IMR-90 (cell line): ENCODE results near the gene PLRG1. TPM values are rescaled to one million over a fixed set of nuclear protein-coding genes. Genes with fewer than 3 reads are reported as not detected.

Experiments
- ATAC-seq: fragments of 200-7000 bp; cut with Tn5 transposase; 2 replicates; pipeline ENCODE4 v1.9.1; 2020; ENCODE audit warnings: low read depth, mild to moderate bottlenecking, moderate library complexity
- BruUV-seq: library from RNA; stranded (reverse); fragments of 400-500 nt; replicated peaks from 2 replicates; lab custom pipeline; 2021; lab: Mats Ljungman, UMichigan
- CTCF ChIA-PET: fragments of 300-600 bp; formaldehyde crosslinking; extraction: SDS; loops from one replicate; lab custom pipeline; 2021; ENCODE audit warnings: antibody characterized with exemption; lab: Yijun Ruan, JAX
- POLR2A ChIA-PET: fragments of 300-600 bp; sonication (Branson Sonifier 250); formaldehyde crosslinking; loops from one replicate; lab custom pipeline; 2022; ENCODE audit warnings: antibody characterized with exemption; ENCODE audit not compliant: unreplicated experiment; lab: Charles Lee
- DNase-seq: peaks from one replicate; pipeline ENCODE4 v3.0.0; 2013
- H2AFZ ChIP-seq: replicated peaks from 2 replicates; pipeline ENCODE3; 2013; ENCODE audit warnings: low read length, mild to moderate bottlenecking; ENCODE audit not compliant: poor library complexity
- H2AK5ac ChIP-seq: 2 replicates; pipeline ENCODE4 v1.6.1; 2013; ENCODE audit warnings: low read depth, low read length, inconsistent platforms
- H2AK9ac ChIP-seq: replicated peaks from 2 replicates; pipeline ENCODE3; 2013; ENCODE audit warnings: mild to moderate bottlenecking, low read depth, low read length, moderate library complexity; ENCODE audit not compliant: poor library complexity
- H2BK120ac ChIP-seq: 2 replicates; pipeline ENCODE4 v1.6.1; 2013; ENCODE audit warnings: low read depth, low read length, inconsistent platforms
- H2BK15ac ChIP-seq: 3 replicates; pipeline ENCODE4 v1.6.1; 2013; ENCODE audit warnings: low read depth, low read length, inconsistent platforms
- H2BK20ac ChIP-seq: 2 replicates; pipeline ENCODE4 v1.6.1; 2013; ENCODE audit warnings: low read depth, mild to moderate bottlenecking, inconsistent platforms, low read length, moderate library complexity
- H2BK5ac ChIP-seq: 2 replicates; pipeline ENCODE4 v1.6.1; 2013; ENCODE audit warnings: mild to moderate bottlenecking, low read depth, low read length, inconsistent platforms; ENCODE audit not compliant: poor library complexity, severe bottlenecking
- H3K14ac ChIP-seq: replicated peaks from 2 replicates; pipeline ENCODE4 v1.6.1; 2013; ENCODE audit warnings: low read depth, low read length, inconsistent platforms
- H3K18ac ChIP-seq: 2 replicates; pipeline ENCODE4 v1.6.1; 2013; ENCODE audit warnings: low read depth, low read length, control low read depth
- H3K23ac ChIP-seq: 2 replicates; pipeline ENCODE4 v1.6.1; 2013; ENCODE audit warnings: low read depth, low read length, inconsistent platforms
- H3K27ac ChIP-seq: 2 replicates; pipeline ENCODE4 v1.5.1; 2013; ENCODE audit warnings: mild to moderate bottlenecking, control low read depth, low read length; ENCODE audit not compliant: insufficient read depth
- H3K27me3 ChIP-seq: 2 replicates; pipeline ENCODE4 v1.6.1; 2013; ENCODE audit warnings: low read length; ENCODE audit not compliant: control insufficient read depth, insufficient read depth
- H3K36me3 ChIP-seq: 2 replicates; pipeline ENCODE4 v1.6.1; 2013; ENCODE audit warnings: low read length, mixed read lengths; ENCODE audit not compliant: control insufficient read depth, insufficient read depth
- H3K4ac ChIP-seq: 2 replicates; pipeline ENCODE4 v1.6.1; 2013; ENCODE audit warnings: low read depth, low read length, inconsistent platforms
- H3K4me1 ChIP-seq: 2 replicates; pipeline ENCODE4 v1.6.1; 2013; ENCODE audit warnings: low read length, mixed read lengths; ENCODE audit not compliant: control insufficient read depth, insufficient read depth
- H3K4me2 ChIP-seq: 2 replicates; pipeline ENCODE4 v1.6.1; 2013; ENCODE audit warnings: low read depth, mild to moderate bottlenecking, control low read depth, low read length, moderate library complexity
- H3K4me3 ChIP-seq: 2 replicates; pipeline ENCODE4 v1.5.1; 2013; ENCODE audit warnings: low read depth, mild to moderate bottlenecking, control low read depth, low read length, moderate library complexity; ENCODE audit not compliant: insufficient read depth
- H3K56ac ChIP-seq: 2 replicates; pipeline ENCODE4 v1.6.1; 2013; ENCODE audit warnings: low read length, inconsistent platforms; ENCODE audit not compliant: insufficient read depth; ENCODE audit errors: extremely low read depth
- H3K79me1 ChIP-seq, 2 experiments: 2 replicates each; pipeline ENCODE4 v1.6.1; 2013; ENCODE audit warnings: low read length in 2 of 2, inconsistent platforms in 1 of 2, low read depth in 1 of 2
- H3K9ac ChIP-seq: 2 replicates; pipeline ENCODE4 v1.6.1; 2013; ENCODE audit warnings: low read depth, low read length, control low read depth
- H3K9me1 ChIP-seq: 2 replicates; pipeline ENCODE4 v1.6.1; 2013; ENCODE audit warnings: low read length, inconsistent platforms; ENCODE audit not compliant: insufficient read depth
- H3K9me3 ChIP-seq: 2 replicates; pipeline ENCODE4 v1.6.1; 2013; ENCODE audit warnings: low read length; ENCODE audit not compliant: control insufficient read depth, insufficient read depth
- H4K20me1 ChIP-seq: 2 replicates; pipeline ENCODE4 v1.6.1; 2013; ENCODE audit warnings: low read length, inconsistent platforms; ENCODE audit not compliant: insufficient read depth
- H4K5ac ChIP-seq: 2 replicates; pipeline ENCODE4 v1.6.1; 2013; ENCODE audit warnings: mild to moderate bottlenecking, low read depth, low read length, control low read depth
- H4K8ac ChIP-seq, 2 experiments: 2 replicates each; pipeline ENCODE4 v1.6.1; 2013; ENCODE audit warnings: low read depth in 2 of 2, low read length in 2 of 2, control low read depth in 1 of 2, inconsistent platforms in 1 of 2
- H4K91ac ChIP-seq: 2 replicates; pipeline ENCODE4 v1.6.1; 2013; ENCODE audit warnings: low read depth, low read length, inconsistent platforms; ENCODE audit not compliant: insufficient read depth
- CEBPB ChIP-seq: IDR thresholded peaks from 2 replicates; pipeline ENCODE4 v1.6.1; 2012; ENCODE audit warnings: low read depth, low read length, improper control_type of control experiment
- FOS ChIP-seq: fragments of 150-350 bp; IDR thresholded peaks from 2 replicates; pipeline ENCODE4 v1.6.1; 2016; ENCODE audit warnings: low read depth, low read length
- MAFK ChIP-seq: IDR thresholded peaks from 2 replicates; pipeline ENCODE4 v1.6.1; 2012; ENCODE audit warnings: low read depth, low read length, improper control_type of control experiment
- NFE2L2 ChIP-seq: fragments of 150-350 bp; IDR thresholded peaks from 2 replicates; pipeline ENCODE4 v1.6.1; 2016; ENCODE audit warnings: low read depth, mild to moderate bottlenecking, low read length
- POLR2A ChIP-seq: IDR thresholded peaks from 2 replicates; pipeline ENCODE4 v1.6.1; 2012; ENCODE audit warnings: mild to moderate bottlenecking, low read depth, low read length
- RAD21 ChIP-seq: IDR thresholded peaks from 2 replicates; pipeline ENCODE4 v1.6.1; 2012; ENCODE audit warnings: low read length, improper control_type of control experiment
- SMC3 ChIP-seq: fragments of 150-350 bp; IDR thresholded peaks from 2 replicates; pipeline ENCODE4 v1.6.1; 2016; ENCODE audit warnings: low read depth, mild to moderate bottlenecking, antibody characterized with exemption, low read length, moderate library complexity
- WGBS, 2 experiments: methylation state at CpG; one replicate each; pipeline versions ENCODE4 v1.1.5 to v1.1.7; 2013; ENCODE audit warnings: missing lambda C conversion rate in 2 of 2; ENCODE audit not compliant: insufficient read length in 1 of 2; ENCODE audit errors: extremely low coverage in 2 of 2; 5-methylcytosine and 5-hydroxymethylcytosine counted together
- dilution Hi-C: fragments of 300-500 bp; cut with HindIII; formaldehyde crosslinking; loops from one replicate; pipeline ENCODE4 v1.14.3; 2018; ENCODE audit warnings: low sequenced_read_pairs; ENCODE audit not compliant: unreplicated experiment
- in situ Hi-C: fragments of 300-500 bp; cut with MboI; formaldehyde crosslinking; loops from 3 replicates; pipeline ENCODE4 v1.14.3; 2019; ENCODE audit warnings: low sequenced_read_pairs, inconsistent platforms, mixed read lengths
- intact Hi-C: fragments of 100-400 bp; cut with micrococcal nuclease; formaldehyde crosslinking; loops from 2 replicates; pipeline ENCODE4 v1.10.0; 2022
- polyA plus RNA-seq, 3 experiments: library from polyadenylated mRNA; depleted of rRNA; stranded (reverse); fragments of >200 nt; gene quantifications; 2 replicates each; pipeline ENCODE4 v1.2.3, GENCODE V29; 2012; ENCODE audit warnings: low replicate concordance in 1 of 3
- total RNA-seq: library from RNA; depleted of rRNA; stranded (reverse); fragments of >200 nt; gene quantifications from 2 replicates; pipeline ENCODE4 v1.2.3, GENCODE V29; 2012

Gene PLRG1
- total and polyA plus RNA-seq, 2 of the 4 experiments (the other 2 are of a cell fraction) = 76.1 to 200 TPM

GRCh38 chr4:154589296-154590197 is 39.3 kb upstream of the PLRG1 start:
- DNase-seq = no peak
- no peak overlapping the region for H3K23ac ChIP-seq
- no peak overlapping the region for H2AK9ac ChIP-seq
- ChIA-PET CTCF (no interaction called here), POLR2A (no interaction called here)
- no peak overlapping the region for H3K4me2 ChIP-seq
- no peak overlapping the region for H4K5ac ChIP-seq
- no peak overlapping the region for H3K14ac ChIP-seq
- TF ChIP-seq CEBPB (no peak), SMC3 (no peak), POLR2A (no peak), MAFK (no peak), NFE2L2 (no peak), FOS (no peak), RAD21 (no peak)
- no peak overlapping the region for H3K4ac ChIP-seq
- H3K9ac ChIP-seq = no peak overlapping the region
- H3K27me3 ChIP-seq = no peaks in the 10 kb centered on the region
- H3K4me1 ChIP-seq = no peaks in the 10 kb centered on the region
- intact Hi-C loops = no loop called here
- no peak overlapping the region for H4K8ac ChIP-seq
- H3K56ac ChIP-seq = no peak overlapping the region
- no peak overlapping the region for H2BK5ac ChIP-seq
- no peak overlapping the region for H2AK5ac ChIP-seq
- no peak overlapping the region for H2BK15ac ChIP-seq
- no peak overlapping the region for H4K91ac ChIP-seq
- H3K79me1 ChIP-seq = no peaks in the 10 kb centered on the region
- H3K36me3 ChIP-seq = no peaks in the 10 kb centered on the region
- H4K20me1 ChIP-seq = no peaks in the 10 kb centered on the region
- no peak overlapping the region for H2AFZ ChIP-seq
- no TSS peak for BruUV-seq
- H3K18ac ChIP-seq = no peak overlapping the region
- no peak overlapping the region for H2BK120ac ChIP-seq
- no peak overlapping the region for H3K27ac ChIP-seq
- no peak for ATAC-seq
- H3K9me1 ChIP-seq = no peaks in the 10 kb centered on the region
- in situ Hi-C loops = no loop called here
- H3K4me3 ChIP-seq = no peak overlapping the region
- dilution Hi-C loops = no loop called here
- WGBS, 2 experiments = 40% methylated on average over 3 of the region's 7 CpGs; no CpG with 5 or more reads in 1 of the 2 experiments
- no peaks in the 10 kb centered on the region for H3K9me3 ChIP-seq
- H2BK20ac ChIP-seq = no peak overlapping the region
